ENCODE results near the gene MCOLN1. TPM values are rescaled to one million over a fixed set of nuclear protein-coding genes. Genes with fewer than 3 reads are reported as not detected.

The MCOLN1 gene
- total and polyA plus RNA-seq, 8 donors: 6.9 to 35.4 (median 10.3) TPM

- Histone ChIP-seq H3K9me3 (no peaks in the 10 kb centered on the region), H3K36me3 (peaks cover 0 to 6% (median 0%) of the 10 kb centered on the region in 3 donors), H3K4me1 (no peaks in the 10 kb centered on the region), H3K4me3 (no peak overlapping the region), H3K27me3 (no peaks in the 10 kb centered on the region), H3K27ac (no peak overlapping the region)
- FAIRE-seq (no peak), ATAC-seq (no peak), DNase-seq (peak in 3 of 6 donors; percentile 50 to 88 (median 65))
- 94% methylated on average over 36 to 41 of the region's 41 CpGs for WGBS, 2 donors
- intact Hi-C loops (cut with DNase I): no loop called here
- TF ChIP-seq CTCF (IDR thresholded peaks at IDR 0.05): no peak
Observed at GRCh38 chr19:7550169-7550770, 27.8 kb downstream of the MCOLN1 start.

- Histone ChIP-seq H3K4me1 (no peaks in the 10 kb centered on the region), H3K9me3 (no peaks in the 10 kb centered on the region), H3K4me3 (peak overlapping the region in 3 of 4 donors; percentile 25 to 49 (median 40)), H3K27me3 (no peaks in the 10 kb centered on the region), H3K27ac (peak overlapping the region in 2 of 4 donors; percentile 53 to 57), H3K36me3 (peaks cover 0 to 6% (median 0%) of the 10 kb centered on the region in 3 donors)
- ATAC-seq (peak; percentile 95 to 96 (median 96)), FAIRE-seq (no peak), DNase-seq (peak; percentile 89 to 97 (median 92))
- no peak for TF ChIP-seq CTCF (IDR thresholded peaks at IDR 0.05)
- WGBS, 2 donors: 8 to 11% methylated on average over 40 to 51 of the region's 51 CpGs
- intact Hi-C loops (cut with DNase I): no loop called here
Observed at GRCh38 chr19:7550987-7551761, 28.8 kb downstream of the MCOLN1 start.

- no peak overlapping the region for H3K4me3 ChIP-seq
- no peak for FAIRE-seq
- H3K27me3 ChIP-seq: no peaks in the 10 kb centered on the region
- no peaks in the 10 kb centered on the region for H3K4me1 ChIP-seq
- H3K27ac ChIP-seq: no peak overlapping the region
- ATAC-seq: no peak
- H3K36me3 ChIP-seq: peaks cover 0 to 13% (median 13%) of the 10 kb centered on the region in 3 donors
- H3K9me3 ChIP-seq: no peaks in the 10 kb centered on the region
- 93 to 97% methylated on average over 2 of the region's 2 CpGs for WGBS, 2 donors
- intact Hi-C loops (cut with DNase I): no loop called here
- no peak for DNase-seq
- TF ChIP-seq CTCF (IDR thresholded peaks at IDR 0.05): no peak
Observed at GRCh38 chr19:7552781-7553180, 30.4 kb downstream of the MCOLN1 start.

GRCh38 chr19:7554565-7554964 lies 32.1 kb downstream of the MCOLN1 start:
- intact Hi-C loops (cut with DNase I): no loop called here
- no peak for FAIRE-seq
- Histone ChIP-seq H3K4me3 (no peak overlapping the region), H3K9me3 (no peaks in the 10 kb centered on the region), H3K27ac (no peak overlapping the region), H3K36me3 (peaks cover 0 to 18% (median 13%) of the 10 kb centered on the region in 3 donors), H3K27me3 (no peaks in the 10 kb centered on the region), H3K4me1 (no peaks in the 10 kb centered on the region)
- peak in 1 of 6 donors; percentile 71 for DNase-seq
- 89 to 93% methylated on average over 23 to 28 of the region's 28 CpGs for WGBS, 2 donors
- no peak for TF ChIP-seq CTCF (IDR thresholded peaks at IDR 0.05)
- no peak for ATAC-seq

Data from pancreas (tissue), 10 donors.